H1 (cell line): ENCODE measurements around the gene CAP2. TPM values are rescaled to one million over a fixed set of nuclear protein-coding genes. Genes with fewer than 3 reads are reported as not detected.
"Not testable (repeated sequence)": the region's sequence is repeated elsewhere in the genome, so short reads cannot be mapped to it uniquely, and the experiment has no call there.

Experiments used
- CTCF ChIA-PET: fragments of 300-600 bp; sonication (Branson Sonifier 250); formaldehyde crosslinking; loops from one replicate; lab custom pipeline; 2021; ENCODE audit not compliant: partially characterized antibody; lab: Charles Lee
- POLR2A ChIA-PET: fragments of 300-600 bp; sonication (Branson Sonifier 250); formaldehyde crosslinking; loops from one replicate; lab custom pipeline; 2021; ENCODE audit warnings: inconsistent platforms; ENCODE audit not compliant: partially characterized antibody; lab: Charles Lee
- DNase-seq, 2 experiments: peaks; one replicate each; pipeline versions ENCODE4 v3.0.0 to v3.0.0-alpha.2; 2010 to 2022; ENCODE audit warnings: low spot score in 2 of 2, low read depth in 1 of 2, mixed read lengths in 1 of 2
- FAIRE-seq: peaks from 2 replicates; lab custom pipeline; 2011; peaks lifted over from hg19 to GRCh38; lab: Jason Lieb, UNC
- H2AFZ ChIP-seq: 2 replicates; pipeline ENCODE4 v1.8.1; 2012; ENCODE audit warnings: low read length, inconsistent platforms
- H2AK5ac ChIP-seq: 2 replicates; pipeline ENCODE4 v1.6.1; 2013; ENCODE audit warnings: low read depth, low read length
- H2BK120ac ChIP-seq: replicated peaks from 2 replicates; pipeline ENCODE3; 2013; ENCODE audit warnings: low read depth, low read length, inconsistent platforms
- H2BK12ac ChIP-seq: 2 replicates; pipeline ENCODE4 v1.6.1; 2013; ENCODE audit warnings: low read depth, low read length
- H2BK15ac ChIP-seq: 2 replicates; pipeline ENCODE4 v1.6.1; 2013; ENCODE audit warnings: low read length
- H2BK20ac ChIP-seq: 2 replicates; pipeline ENCODE4 v1.6.1; 2013; ENCODE audit warnings: low read length
- H2BK5ac ChIP-seq: 2 replicates; pipeline ENCODE4 v1.6.1; 2013; ENCODE audit warnings: low read depth, low read length
- H3K14ac ChIP-seq: 2 replicates; pipeline ENCODE4 v1.6.1; 2013; ENCODE audit warnings: inconsistent platforms; ENCODE audit not compliant: insufficient read length
- H3K18ac ChIP-seq: 2 replicates; pipeline ENCODE4 v1.6.1; 2013; ENCODE audit warnings: low read length; ENCODE audit errors: extremely low read depth
- H3K23ac ChIP-seq: 2 replicates; pipeline ENCODE4 v1.6.1; 2013; ENCODE audit warnings: inconsistent platforms; ENCODE audit not compliant: insufficient read length
- H3K23me2 ChIP-seq: 2 replicates; pipeline ENCODE4 v1.6.1; 2013; ENCODE audit warnings: low read depth, low read length
- H3K27ac ChIP-seq: 2 replicates; pipeline ENCODE4 v1.6.1; 2011; ENCODE audit warnings: low read depth, low read length, inconsistent platforms
- H3K27me3 ChIP-seq, 4 experiments: replicated peaks in 1 of 4; 1 replicate in 1 of 4; 2 replicates in 3 of 4; pipeline versions ENCODE4 v1.6.1 to v1.8.1; 2011 to 2013; ENCODE audit warnings: low read length in 3 of 4, mild to moderate bottlenecking in 3 of 4, inconsistent platforms in 2 of 4, mixed read lengths in 2 of 4, moderate library complexity in 1 of 4; ENCODE audit not compliant: control insufficient read depth in 3 of 4, insufficient read depth in 3 of 4; ENCODE audit errors: extremely low read depth in 1 of 4
- H3K36me3 ChIP-seq, 4 experiments: 2 replicates each; pipeline versions ENCODE4 v1.6.1 to v1.8.1; 2011 to 2013; ENCODE audit warnings: mild to moderate bottlenecking in 4 of 4, low read length in 3 of 4, moderate library complexity in 2 of 4, control low read depth in 1 of 4, inconsistent platforms in 1 of 4; ENCODE audit not compliant: insufficient read depth in 4 of 4, control insufficient read depth in 2 of 4
- H3K4ac ChIP-seq: replicated peaks from 2 replicates; pipeline ENCODE3; 2013; ENCODE audit warnings: low read length, low read depth, mixed read lengths, inconsistent platforms; ENCODE audit not compliant: insufficient read length
- H3K4me1 ChIP-seq, 4 experiments: replicated peaks in 1 of 4; 1 replicate in 1 of 4; 2 replicates in 3 of 4; pipeline versions ENCODE4 v1.6.1 to v1.8.1; 2011 to 2013; ENCODE audit warnings: low read length in 3 of 4, inconsistent platforms in 2 of 4, mixed read lengths in 1 of 4; ENCODE audit not compliant: insufficient read depth in 4 of 4, control insufficient read depth in 3 of 4
- H3K4me2 ChIP-seq, 2 experiments: 2 replicates each; pipeline versions ENCODE4 v1.6.1 to v1.8.1; 2011 to 2013; ENCODE audit warnings: low read depth in 2 of 2, low read length in 2 of 2, control low read depth in 1 of 2, inconsistent platforms in 1 of 2, mild to moderate bottlenecking in 1 of 2; ENCODE audit not compliant: insufficient read depth in 1 of 2
- H3K4me3 ChIP-seq, 4 experiments: fragments of 200-600, 300-600 bp in 1 of 4; sonication (generic), shearing (Covaris generic), sonication (Bioruptor Twin) in 1 of 4; 2 replicates each; pipeline versions ENCODE4 v1.5.1 to v1.8.1; 2011 to 2016; ENCODE audit warnings: low read length in 4 of 4, low read depth in 3 of 4, control low read depth in 2 of 4, inconsistent platforms in 2 of 4, mild to moderate bottlenecking in 2 of 4, mixed read lengths in 1 of 4, moderate library complexity in 1 of 4; ENCODE audit not compliant: insufficient read depth in 2 of 4; ENCODE audit errors: extremely low read depth in 1 of 4
- H3K56ac ChIP-seq: replicated peaks from 2 replicates; pipeline ENCODE3; 2013; ENCODE audit warnings: low read depth, mild to moderate bottlenecking, mixed read lengths, low read length, inconsistent platforms; ENCODE audit not compliant: insufficient read length
- H3K79me1 ChIP-seq: 2 replicates; pipeline ENCODE4 v1.6.1; 2013; ENCODE audit warnings: low read depth, low read length, control low read depth
- H3K79me2 ChIP-seq, 2 experiments: 2 replicates each; pipeline versions ENCODE4 v1.6.1 to v1.8.1; 2012 to 2013; ENCODE audit warnings: low read length in 2 of 2, mild to moderate bottlenecking in 2 of 2, inconsistent platforms in 1 of 2; ENCODE audit not compliant: insufficient read depth in 2 of 2, control insufficient read depth in 1 of 2
- H3K9ac ChIP-seq, 4 experiments: replicated peaks in 1 of 4; 1 replicate in 1 of 4; 2 replicates in 3 of 4; pipeline versions ENCODE4 v1.6.1 to v1.8.1; 2011 to 2013; ENCODE audit warnings: low read depth in 3 of 4, low read length in 3 of 4, control low read depth in 2 of 4, mild to moderate bottlenecking in 2 of 4, moderate library complexity in 2 of 4, inconsistent platforms in 1 of 4; ENCODE audit errors: extremely low read depth in 1 of 4
- H3K9me3 ChIP-seq, 2 experiments: 2 replicates each; pipeline versions ENCODE4 v1.6.1 to v1.8.1; 2012 to 2013; ENCODE audit warnings: mild to moderate bottlenecking in 2 of 2, moderate library complexity in 2 of 2, control low read depth in 1 of 2, inconsistent platforms in 1 of 2, low read depth in 1 of 2, low read length in 1 of 2, mixed read lengths in 1 of 2; ENCODE audit not compliant: insufficient read depth in 2 of 2
- H4K20me1 ChIP-seq, 2 experiments: replicated peaks in 1 of 2; 2 replicates each; pipeline versions ENCODE3 to v1.8.1; 2011 to 2013; ENCODE audit warnings: inconsistent platforms in 2 of 2, low read length in 2 of 2, mild to moderate bottlenecking in 1 of 2; ENCODE audit not compliant: insufficient read depth in 2 of 2, control insufficient read depth in 1 of 2
- H4K5ac ChIP-seq: 2 replicates; pipeline ENCODE4 v1.6.1; 2013; ENCODE audit warnings: low read length, low read depth, mixed read lengths, inconsistent platforms; ENCODE audit not compliant: insufficient read length
- H4K8ac ChIP-seq: 2 replicates; pipeline ENCODE4 v1.8.0; 2013; ENCODE audit warnings: mild to moderate bottlenecking, moderate library complexity, low read length, inconsistent platforms; ENCODE audit not compliant: insufficient read depth; ENCODE audit errors: extremely low read depth
- H4K91ac ChIP-seq: replicated peaks from 2 replicates; pipeline ENCODE3; 2013; ENCODE audit warnings: low read length, mixed read lengths, inconsistent platforms; ENCODE audit not compliant: insufficient read length
- WGBS, 2 experiments: shearing (Covaris generic) in 1 of 2; methylation state at CpG; one replicate each; pipeline versions ENCODE4 v1.1.6 to v1.1.7; 2013 to 2015; ENCODE audit warnings: low lambda C conversion rate in 2 of 2, mixed read lengths in 2 of 2, inconsistent platforms in 1 of 2, low coverage in 1 of 2, missing lambda C conversion rate in 1 of 2; ENCODE audit not compliant: insufficient replicate concordance in 2 of 2, insufficient coverage in 1 of 2, insufficient read length in 1 of 2; ENCODE audit errors: extremely low coverage in 1 of 2, missing lambda C conversion rate in 1 of 2; 5-methylcytosine and 5-hydroxymethylcytosine counted together
- polyA plus RNA-seq, 7 experiments: library from polyadenylated mRNA; depleted of rRNA in 3 of 7; stranded (reverse) in 5 of 7; unstranded in 2 of 7; fragments of >200 nt in 5 of 7; fragments of 200-250 nt in 2 of 7; gene quantifications; 1 replicate in 5 of 7; 2 replicates in 1 of 7; 4 replicates in 1 of 7; pipeline versions ENCODE4 v1.2.1 to v1.2.3, GENCODE V29; 2011 to 2013; ENCODE audit warnings: missing spikeins in 2 of 7, mixed read lengths in 2 of 7
- total RNA-seq: library from RNA; stranded (reverse); fragmentation: NEBNext Ultra II Directional; extraction: Animal tissue kit (Norgen Biotek cat#: 25700); gene quantifications from 2 replicates; pipeline ENCODE4 v1.2.1, GENCODE V29; 2021
- TF ChIP-seq, protein P1 (sequence below): IDR thresholded peaks from 2 replicates; pipeline ENCODE4 v1.6.1; 2012; ENCODE audit warnings: low read length, inconsistent platforms

CAP2 gene
- total and polyA plus RNA-seq, 2 of the 8 experiments (the other 6 are each of a cell fraction or from before 2014, with no cell fraction given) = 7.2 to 10.0 TPM

DNA sequence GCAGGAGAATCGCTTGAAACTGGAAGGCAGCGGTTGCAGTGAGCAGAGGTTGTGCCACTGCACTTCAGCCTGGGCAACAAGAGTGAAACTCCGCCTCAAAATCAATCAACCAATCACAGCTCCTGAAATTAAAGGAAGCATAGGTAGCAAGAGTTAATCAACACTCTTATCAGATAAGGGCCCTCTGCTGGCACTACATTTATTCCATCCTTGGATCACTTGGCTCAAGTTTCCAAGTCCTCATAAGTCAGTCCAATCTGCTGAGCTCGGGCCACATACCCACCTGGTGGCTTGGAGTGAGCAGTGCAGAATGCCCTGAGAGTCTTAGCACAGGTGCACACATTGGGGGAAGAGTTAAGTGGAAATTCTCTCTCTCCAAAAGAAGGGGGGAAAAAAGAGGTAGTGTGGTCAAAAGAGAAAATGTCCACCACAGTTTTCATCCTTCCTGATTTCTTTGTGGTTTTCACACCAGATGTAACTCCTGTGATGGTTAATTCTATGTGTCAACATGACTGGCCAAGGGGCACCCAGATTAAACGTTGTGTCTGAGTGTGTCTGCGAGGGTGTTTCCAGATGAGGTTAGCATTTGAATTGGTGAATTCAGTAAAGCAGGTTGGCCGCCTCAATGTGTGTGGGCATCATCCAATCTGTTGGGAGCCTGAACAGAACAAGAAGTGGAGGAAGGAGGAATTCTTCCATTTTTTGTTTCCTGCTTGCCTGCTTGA, 192.5 kb downstream of the CAP2 start (continued):
- TF ChIP-seq, protein P1, sequence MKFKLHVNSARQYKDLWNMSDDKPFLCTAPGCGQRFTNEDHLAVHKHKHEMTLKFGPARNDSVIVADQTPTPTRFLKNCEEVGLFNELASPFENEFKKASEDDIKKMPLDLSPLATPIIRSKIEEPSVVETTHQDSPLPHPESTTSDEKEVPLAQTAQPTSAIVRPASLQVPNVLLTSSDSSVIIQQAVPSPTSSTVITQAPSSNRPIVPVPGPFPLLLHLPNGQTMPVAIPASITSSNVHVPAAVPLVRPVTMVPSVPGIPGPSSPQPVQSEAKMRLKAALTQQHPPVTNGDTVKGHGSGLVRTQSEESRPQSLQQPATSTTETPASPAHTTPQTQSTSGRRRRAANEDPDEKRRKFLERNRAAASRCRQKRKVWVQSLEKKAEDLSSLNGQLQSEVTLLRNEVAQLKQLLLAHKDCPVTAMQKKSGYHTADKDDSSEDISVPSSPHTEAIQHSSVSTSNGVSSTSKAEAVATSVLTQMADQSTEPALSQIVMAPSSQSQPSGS = no peak

DNA sequence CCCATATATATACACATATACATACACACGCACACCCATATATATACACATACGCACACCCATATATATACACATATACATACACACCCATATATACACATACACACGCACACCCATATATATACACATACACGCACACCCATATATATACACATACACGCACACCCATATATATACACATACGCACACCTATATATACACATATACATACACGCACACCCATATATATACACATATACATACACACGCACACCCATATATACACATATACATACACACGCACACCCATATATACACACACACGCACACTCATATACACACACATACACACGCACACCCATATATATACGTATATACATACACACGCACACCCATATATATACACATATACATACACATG, 193.2 kb downstream of the CAP2 start:
- FAIRE-seq, POLR2A ChIA-PET, DNase-seq, H2AFZ ChIP-seq, H2BK20ac ChIP-seq, H3K9me3 ChIP-seq, H3K4ac ChIP-seq, CTCF ChIA-PET, H3K79me1 ChIP-seq, H4K20me1 ChIP-seq, H3K4me1 ChIP-seq, H2BK120ac ChIP-seq, H4K5ac ChIP-seq, H3K23ac ChIP-seq, H3K9ac ChIP-seq, H3K79me2 ChIP-seq, H3K14ac ChIP-seq, H3K27me3 ChIP-seq, H3K4me3 ChIP-seq, H3K27ac ChIP-seq, H4K91ac ChIP-seq, H2BK15ac ChIP-seq, H2BK12ac ChIP-seq, H3K4me2 ChIP-seq, H2AK5ac ChIP-seq, H4K8ac ChIP-seq, H3K36me3 ChIP-seq, H3K18ac ChIP-seq, H3K23me2 ChIP-seq, H2BK5ac ChIP-seq, H3K56ac ChIP-seq: not testable (repeated sequence)
- WGBS, 2 experiments = 83 to 100% methylated on average over 3 to 13 of the region's 13 CpGs
